ENCODE results near the gene PCLAF. TPM values are rescaled to one million over a fixed set of nuclear protein-coding genes. Genes with fewer than 3 reads are reported as not detected.

PCLAF gene
- total RNA-seq, 1 donor from 2014 or later = 6.6 TPM

DNA sequence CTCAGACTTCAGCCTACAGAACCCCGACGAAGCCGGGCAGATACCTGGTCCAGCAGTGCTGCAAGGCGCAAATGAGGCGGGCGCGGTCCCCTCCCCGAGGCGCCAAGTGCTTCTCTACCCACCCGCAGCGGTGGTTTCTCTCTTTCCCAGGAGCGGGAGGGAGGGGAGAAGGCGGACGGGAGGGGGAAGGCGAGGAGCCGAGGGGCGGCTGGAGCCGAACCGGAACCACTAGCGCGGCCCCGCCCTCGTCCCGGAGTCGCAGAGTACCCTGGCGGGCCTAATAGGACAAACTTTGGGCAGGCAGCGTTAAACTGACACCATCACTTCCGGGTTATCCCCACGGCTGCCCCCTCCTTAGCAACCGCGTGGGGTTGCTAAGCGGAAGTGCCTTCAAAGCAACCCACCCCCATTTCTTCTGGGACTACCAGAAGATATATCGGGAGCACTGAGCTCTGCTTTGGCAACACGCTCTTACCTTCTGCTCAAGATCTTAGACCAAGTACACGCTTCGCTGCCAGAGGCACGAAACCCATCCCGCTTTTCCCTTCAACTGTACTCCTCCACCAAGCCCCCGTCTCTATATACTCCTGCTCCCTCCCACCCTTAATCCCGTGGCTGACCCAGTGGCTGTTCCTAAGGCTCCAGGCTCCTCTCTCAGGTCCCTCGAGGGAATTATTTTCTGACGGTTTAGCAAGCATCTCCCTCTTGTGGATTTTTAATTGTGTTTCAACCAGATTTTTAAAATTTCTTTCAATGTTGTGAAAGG lies 25.1 kb downstream of the PCLAF start, which contains the start of gene CSNK1G1:
Gene CSNK1G1 (minus strand): TSS at position 230 of the 766 bp plus-strand sequence. CDS start 55,674 bp downstream, outside the sequence.
- Mint-ChIP-seq H3K9me3 (ENCODE audit: low read depth) (no peaks in the 10 kb centered on the region), H3K36me3 (ENCODE audit: low read depth) (no peaks in the 10 kb centered on the region), H3K27ac (ENCODE audit: unreplicated experiment) (peak within 1 kb of the TSS; percentile 99), H3K4me3 (ENCODE audit: unreplicated experiment) (peak within 1 kb of the TSS; percentile 91), H3K4me1 (ENCODE audit: low read depth) (peaks cover 18% of the 10 kb centered on the region), H3K27me3 (ENCODE audit: low read depth) (no peaks in the 10 kb centered on the region)
- TF ChIP-seq CTCF (IDR thresholded peaks at IDR 0.05) = peak; percentile 89
- peak; percentile 97 for DNase-seq (ENCODE audit: low spot score)

DNA sequence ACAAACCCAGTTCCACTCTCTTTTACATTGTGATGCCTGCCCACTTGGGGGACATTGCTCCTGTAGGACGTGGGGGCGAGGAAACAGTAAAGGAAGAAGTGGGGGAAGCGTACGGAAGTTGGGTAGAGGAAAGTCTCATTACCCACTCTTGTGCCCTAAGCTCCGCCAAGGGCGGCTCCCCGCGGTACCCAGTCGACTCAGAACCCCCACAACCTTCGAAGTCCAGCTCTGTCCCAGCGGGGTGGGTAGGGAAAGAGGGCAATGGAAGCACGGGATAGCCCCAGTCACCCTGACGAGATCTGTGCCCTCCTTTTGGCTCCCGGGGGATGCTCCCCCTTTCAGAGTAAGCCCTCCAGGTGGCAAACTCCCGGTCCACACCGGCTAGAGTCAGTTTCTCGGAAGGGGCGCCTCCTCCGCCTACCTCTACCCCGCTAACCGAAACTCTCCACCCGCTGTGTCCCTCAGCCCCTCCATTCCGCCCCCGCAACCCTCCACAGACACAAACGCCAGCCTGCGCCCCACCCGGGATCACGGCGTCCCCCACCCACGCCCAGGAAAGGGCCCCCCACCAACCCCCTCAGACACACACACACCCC lies 25.8 kb downstream of the PCLAF start:
- Mint-ChIP-seq H3K9me3 (ENCODE audit: low read depth) (no peaks in the 10 kb centered on the region), H3K27ac (ENCODE audit: unreplicated experiment) (peak overlapping the region; percentile 99), H3K36me3 (ENCODE audit: low read depth) (no peaks in the 10 kb centered on the region), H3K27me3 (ENCODE audit: low read depth) (no peaks in the 10 kb centered on the region), H3K4me1 (ENCODE audit: low read depth) (peaks cover 24% of the 10 kb centered on the region), H3K4me3 (ENCODE audit: unreplicated experiment) (peak overlapping the region; percentile 91)
- TF ChIP-seq CTCF (IDR thresholded peaks at IDR 0.05) = peak; percentile 19
- DNase-seq (ENCODE audit: low spot score) = no peak

DNA sequence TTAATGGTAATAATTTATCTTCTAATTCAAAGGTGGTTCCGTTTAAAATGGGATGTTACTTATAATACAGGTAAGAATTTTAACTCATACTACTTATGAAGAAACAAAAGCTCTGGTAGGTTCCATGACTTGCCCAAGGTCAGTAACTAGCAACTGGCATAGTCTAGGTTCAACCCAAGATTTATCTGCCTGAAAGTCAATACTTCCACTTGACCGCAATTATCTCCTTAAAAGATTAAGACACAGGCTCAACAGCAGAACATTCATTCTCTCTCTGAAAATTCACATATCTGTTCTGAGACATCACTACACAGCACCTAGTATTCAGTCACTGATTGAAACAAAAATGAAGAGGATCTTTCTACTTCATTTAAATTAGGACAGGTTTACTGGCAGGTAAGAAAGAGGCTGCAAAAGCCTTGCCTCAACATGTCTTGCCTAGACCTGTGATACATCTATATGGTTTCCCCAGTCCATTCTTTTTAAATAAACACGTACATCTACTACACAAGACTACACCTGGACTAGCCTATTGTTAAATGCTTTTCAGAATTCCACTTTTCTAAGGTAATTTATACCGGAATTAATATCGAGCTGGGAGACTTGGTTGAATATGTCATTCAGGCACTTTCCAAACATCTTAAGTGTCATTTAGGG lies 26.4 kb downstream of the PCLAF start:
- no peak for DNase-seq (ENCODE audit: low spot score)
- TF ChIP-seq CTCF (IDR thresholded peaks at IDR 0.05) = no peak
- Mint-ChIP-seq H3K9me3 (ENCODE audit: low read depth) (no peaks in the 10 kb centered on the region), H3K4me1 (ENCODE audit: low read depth) (peaks cover 26% of the 10 kb centered on the region), H3K36me3 (ENCODE audit: low read depth) (no peaks in the 10 kb centered on the region), H3K27ac (ENCODE audit: unreplicated experiment) (peak overlapping the region; percentile 99), H3K4me3 (ENCODE audit: unreplicated experiment) (peak overlapping the region; percentile 91), H3K27me3 (ENCODE audit: low read depth) (no peaks in the 10 kb centered on the region)

DNA sequence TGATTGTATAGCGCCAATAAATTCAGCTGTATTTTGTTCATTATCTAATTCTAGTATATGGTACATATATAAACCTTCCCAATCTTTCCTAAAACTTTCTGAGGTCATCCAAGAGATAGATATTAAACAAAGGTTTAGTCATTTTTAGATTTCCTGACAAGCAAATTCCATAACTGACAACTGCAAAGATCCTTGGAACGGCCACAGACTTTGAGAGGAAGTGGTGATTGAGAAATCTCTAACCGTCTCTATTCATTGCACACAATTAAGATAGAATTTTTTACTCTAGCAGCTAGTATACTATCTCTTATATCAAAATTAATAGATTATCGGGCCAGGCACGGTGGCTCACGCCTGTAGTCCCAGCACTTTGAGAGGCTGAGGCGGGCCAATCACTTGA lies 30.0 kb downstream of the PCLAF start:
- H3K27ac Mint-ChIP-seq (ENCODE audit: unreplicated experiment) = peak overlapping the region; percentile 66
- TF ChIP-seq CTCF (IDR thresholded peaks at IDR 0.05) = no peak
- no peaks in the 10 kb centered on the region for H3K9me3 Mint-ChIP-seq (ENCODE audit: low read depth)
- no peak for DNase-seq (ENCODE audit: low spot score)
- H3K4me3 Mint-ChIP-seq (ENCODE audit: unreplicated experiment) = no peak overlapping the region
- peaks cover 5% of the 10 kb centered on the region for H3K36me3 Mint-ChIP-seq (ENCODE audit: low read depth)
- no peaks in the 10 kb centered on the region for H3K27me3 Mint-ChIP-seq (ENCODE audit: low read depth)
- H3K4me1 Mint-ChIP-seq (ENCODE audit: low read depth) = peaks cover 25% of the 10 kb centered on the region

DNA sequence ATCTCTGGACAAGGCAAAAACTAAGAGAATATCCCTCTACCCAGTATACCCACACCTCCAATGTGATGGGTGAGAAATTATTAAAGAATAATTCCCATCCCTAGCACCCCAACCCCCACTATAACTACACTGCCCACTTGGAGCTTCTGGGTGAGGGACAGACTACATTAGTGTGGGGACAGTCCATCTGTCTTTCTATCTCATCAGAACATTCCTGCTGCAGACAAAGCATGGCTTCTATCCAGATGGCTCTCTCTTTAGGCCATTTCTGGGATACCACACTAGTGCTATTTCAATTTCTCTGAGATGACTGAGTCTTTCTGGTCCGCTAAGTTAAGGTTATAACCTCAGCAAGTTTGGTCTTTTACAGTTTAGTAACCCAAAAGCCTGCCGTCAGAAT lies 31.9 kb downstream of the PCLAF start:
- H3K4me1 Mint-ChIP-seq (ENCODE audit: low read depth) = peaks cover 27% of the 10 kb centered on the region
- no peak overlapping the region for H3K4me3 Mint-ChIP-seq (ENCODE audit: unreplicated experiment)
- no peaks in the 10 kb centered on the region for H3K27me3 Mint-ChIP-seq (ENCODE audit: low read depth)
- no peak for DNase-seq (ENCODE audit: low spot score)
- peaks cover 5% of the 10 kb centered on the region for H3K36me3 Mint-ChIP-seq (ENCODE audit: low read depth)
- no peaks in the 10 kb centered on the region for H3K9me3 Mint-ChIP-seq (ENCODE audit: low read depth)
- no peak overlapping the region for H3K27ac Mint-ChIP-seq (ENCODE audit: unreplicated experiment)
- TF ChIP-seq CTCF (IDR thresholded peaks at IDR 0.05) = no peak
